Osteoblast (primary cell): ENCODE measurements around the gene SMG1. TPM values are rescaled to one million over a fixed set of nuclear protein-coding genes. Genes with fewer than 3 reads are reported as not detected.

Source experiments
- DNase-seq: peaks from one replicate; pipeline ENCODE4 v3.0.0; 2011; ENCODE audit warnings: low spot score, mixed read lengths; ENCODE audit not compliant: insufficient read length; ENCODE audit errors: missing footprints
- H2AFZ ChIP-seq: 2 replicates; pipeline ENCODE4 v1.6.0; 2011; ENCODE audit warnings: mild to moderate bottlenecking, low read length
- H3K27ac ChIP-seq: 2 replicates; pipeline ENCODE4 v1.5.1; 2011; ENCODE audit warnings: mild to moderate bottlenecking, low read depth, low read length, moderate library complexity
- H3K27me3 ChIP-seq: 2 replicates; pipeline ENCODE4 v1.6.0; 2012; ENCODE audit warnings: mild to moderate bottlenecking, control low read depth, inconsistent platforms, low read length, moderate library complexity; ENCODE audit not compliant: insufficient read depth
- H3K36me3 ChIP-seq: 2 replicates; pipeline ENCODE4 v1.5.1; 2011; ENCODE audit warnings: mild to moderate bottlenecking, low read length, control low read depth, moderate library complexity; ENCODE audit not compliant: insufficient read depth
- H3K4me1 ChIP-seq: 2 replicates; pipeline ENCODE4 v1.5.1; 2011; ENCODE audit warnings: mild to moderate bottlenecking, low read length, control low read depth, moderate library complexity; ENCODE audit not compliant: insufficient read depth
- H3K4me2 ChIP-seq: 2 replicates; pipeline ENCODE4 v1.6.0; 2011; ENCODE audit warnings: mild to moderate bottlenecking, low read length; ENCODE audit not compliant: insufficient read depth
- H3K4me3 ChIP-seq: fragments of 200-600 bp; sonication (generic); 3 replicates; pipeline ENCODE4 v1.5.1; 2012; ENCODE audit warnings: mild to moderate bottlenecking, low read length, inconsistent platforms; ENCODE audit not compliant: insufficient read depth
- H3K79me2 ChIP-seq: 2 replicates; pipeline ENCODE4 v1.6.0; 2012; ENCODE audit warnings: mild to moderate bottlenecking, low read length, control low read depth, inconsistent platforms; ENCODE audit not compliant: insufficient read depth
- H3K9me3 ChIP-seq: 2 replicates; pipeline ENCODE4 v1.5.1; 2011; ENCODE audit warnings: low read depth, low read length, control low read depth
- H4K20me1 ChIP-seq: 2 replicates; pipeline ENCODE4 v1.6.0; 2012; ENCODE audit warnings: mild to moderate bottlenecking, low read length, control low read depth; ENCODE audit not compliant: insufficient read depth
- total RNA-seq: library from RNA; depleted of rRNA; stranded (reverse); fragments of >200 nt; gene quantifications from 2 replicates; pipeline ENCODE4 v1.2.3, GENCODE V29; 2012
- TF ChIP-seq, protein P1 (sequence below): IDR thresholded peaks from 2 replicates; pipeline ENCODE4 v1.5.1; 2011; ENCODE audit warnings: mild to moderate bottlenecking, low read depth, low read length, moderate library complexity; ENCODE audit errors: extremely low read depth

The SMG1 gene
- total RNA-seq, 1 donor: 101 TPM

GRCh38 chr16:18937390-18937789 is 11.2 kb upstream of the SMG1 start:
- Histone ChIP-seq H3K79me2 (no peaks in the 10 kb centered on the region), H3K4me1 (peaks cover 9% of the 10 kb centered on the region), H3K27ac (no peak overlapping the region), H3K4me3 (no peak overlapping the region), H3K9me3 (no peaks in the 10 kb centered on the region), H3K4me2 (no peak overlapping the region), H3K36me3 (no peaks in the 10 kb centered on the region), H2AFZ (no peak overlapping the region), H3K27me3 (peaks cover 4% of the 10 kb centered on the region), H4K20me1 (no peaks in the 10 kb centered on the region)
- no peak for DNase-seq
- TF ChIP-seq, protein P1, sequence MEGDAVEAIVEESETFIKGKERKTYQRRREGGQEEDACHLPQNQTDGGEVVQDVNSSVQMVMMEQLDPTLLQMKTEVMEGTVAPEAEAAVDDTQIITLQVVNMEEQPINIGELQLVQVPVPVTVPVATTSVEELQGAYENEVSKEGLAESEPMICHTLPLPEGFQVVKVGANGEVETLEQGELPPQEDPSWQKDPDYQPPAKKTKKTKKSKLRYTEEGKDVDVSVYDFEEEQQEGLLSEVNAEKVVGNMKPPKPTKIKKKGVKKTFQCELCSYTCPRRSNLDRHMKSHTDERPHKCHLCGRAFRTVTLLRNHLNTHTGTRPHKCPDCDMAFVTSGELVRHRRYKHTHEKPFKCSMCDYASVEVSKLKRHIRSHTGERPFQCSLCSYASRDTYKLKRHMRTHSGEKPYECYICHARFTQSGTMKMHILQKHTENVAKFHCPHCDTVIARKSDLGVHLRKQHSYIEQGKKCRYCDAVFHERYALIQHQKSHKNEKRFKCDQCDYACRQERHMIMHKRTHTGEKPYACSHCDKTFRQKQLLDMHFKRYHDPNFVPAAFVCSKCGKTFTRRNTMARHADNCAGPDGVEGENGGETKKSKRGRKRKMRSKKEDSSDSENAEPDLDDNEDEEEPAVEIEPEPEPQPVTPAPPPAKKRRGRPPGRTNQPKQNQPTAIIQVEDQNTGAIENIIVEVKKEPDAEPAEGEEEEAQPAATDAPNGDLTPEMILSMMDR: no peak

DNA sequence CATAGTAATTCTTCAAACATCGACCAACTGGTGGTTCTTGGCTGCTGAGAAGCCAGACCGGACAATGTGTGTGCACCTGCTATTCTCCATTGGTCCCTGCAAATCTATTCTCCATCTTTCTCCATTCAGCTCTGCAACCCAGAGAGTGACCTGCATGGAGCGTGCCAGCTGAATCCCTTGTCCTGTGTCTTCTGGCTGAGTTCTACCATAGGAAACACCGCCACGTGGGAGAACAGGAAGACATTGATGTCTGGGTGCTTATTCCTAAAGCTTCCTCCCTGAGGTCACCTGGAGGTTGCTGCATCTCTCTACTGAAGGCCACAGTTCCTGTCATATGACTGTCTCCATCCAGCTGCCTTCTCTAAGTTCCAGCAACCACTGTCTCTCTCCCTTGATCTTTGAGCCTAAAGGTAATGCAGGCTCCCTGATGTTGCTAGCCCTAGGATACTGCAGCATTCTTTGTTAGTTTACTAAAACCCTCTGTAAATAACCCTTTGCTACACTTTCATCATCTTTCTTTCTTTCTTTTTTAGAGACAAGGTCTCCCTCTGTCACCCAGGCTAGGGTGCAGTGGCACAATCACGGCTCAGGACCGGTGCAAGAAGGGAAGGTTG is 10.6 kb upstream of the SMG1 start:
- Histone ChIP-seq H3K9me3 (no peaks in the 10 kb centered on the region), H3K4me2 (no peak overlapping the region), H4K20me1 (no peaks in the 10 kb centered on the region), H3K36me3 (no peaks in the 10 kb centered on the region), H2AFZ (no peak overlapping the region), H3K4me3 (no peak overlapping the region), H3K27ac (no peak overlapping the region), H3K79me2 (no peaks in the 10 kb centered on the region), H3K4me1 (peaks cover 14% of the 10 kb centered on the region), H3K27me3 (peaks cover 4% of the 10 kb centered on the region)
- no peak for DNase-seq
- TF ChIP-seq, protein P1: no peak

GRCh38 chr16:18933501-18933900 is 7.3 kb upstream of the SMG1 start:
- Histone ChIP-seq H3K4me1 (peaks cover 16% of the 10 kb centered on the region), H3K36me3 (no peaks in the 10 kb centered on the region), H3K27me3 (peaks cover 4% of the 10 kb centered on the region), H2AFZ (no peak overlapping the region), H3K79me2 (no peaks in the 10 kb centered on the region), H3K4me2 (no peak overlapping the region), H3K9me3 (no peaks in the 10 kb centered on the region), H4K20me1 (no peaks in the 10 kb centered on the region), H3K27ac (no peak overlapping the region), H3K4me3 (no peak overlapping the region)
- no peak for DNase-seq
- TF ChIP-seq, protein P1: no peak

DNA sequence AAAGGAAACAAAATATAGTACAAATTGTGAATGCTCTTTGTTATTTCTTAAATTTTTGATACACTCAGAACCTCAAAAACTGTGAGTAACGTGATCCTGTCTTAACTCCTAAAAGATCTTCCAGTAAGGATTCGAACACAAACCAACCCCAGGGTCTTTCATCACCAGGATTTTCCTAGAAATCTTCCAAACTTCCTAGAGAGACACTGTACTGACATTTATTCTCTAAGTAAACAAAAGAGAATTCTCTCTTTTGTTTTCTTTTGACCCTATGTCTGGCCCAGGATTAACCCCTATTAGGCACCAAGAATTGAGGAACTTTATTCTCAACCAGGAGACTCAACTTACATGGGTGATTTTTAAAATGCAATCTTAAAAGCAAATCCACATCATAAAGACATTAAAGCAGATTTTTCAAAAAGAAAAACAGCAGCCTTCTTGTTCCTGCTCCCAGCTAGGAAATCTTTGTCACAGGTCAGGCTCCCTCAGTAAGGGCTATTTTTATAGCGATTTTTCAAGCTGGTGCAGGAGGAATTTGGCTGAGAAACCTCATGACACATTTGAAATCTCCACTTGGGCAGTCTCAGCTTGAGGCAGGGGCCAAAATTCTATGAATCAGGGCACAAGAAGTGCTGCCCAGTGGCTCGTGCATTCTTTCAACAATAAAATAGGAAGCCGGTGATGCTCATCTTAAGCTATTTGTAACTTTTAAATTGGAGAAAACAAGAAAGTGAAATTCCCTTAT is 6.2 kb upstream of the SMG1 start:
- Histone ChIP-seq H2AFZ (no peak overlapping the region), H3K36me3 (no peaks in the 10 kb centered on the region), H4K20me1 (no peaks in the 10 kb centered on the region), H3K4me3 (no peak overlapping the region), H3K9me3 (no peaks in the 10 kb centered on the region), H3K4me2 (peak overlapping the region; percentile 71), H3K27me3 (peaks cover 4% of the 10 kb centered on the region), H3K27ac (peak overlapping the region; percentile 56), H3K4me1 (peaks cover 16% of the 10 kb centered on the region), H3K79me2 (no peaks in the 10 kb centered on the region)
- DNase-seq: peak; percentile 91
- TF ChIP-seq, protein P1: no peak
